ENCODE data around the gene JAG2.
A peak's percentile ranks its signal among the peaks of the same experiment; 100 is the strongest.

JAG2 gene

GRCh38 chr14:105181549-105182295 lies 13.1 kb upstream of the JAG2 start:
- DNase-seq, result no peak

GRCh38 chr14:105180592-105181548 lies 12.3 kb upstream of the JAG2 start, which contains the start of gene NUDT14:
NUDT14 (minus strand) TSS chr14:105181312; CDS start chr14:105181209, 103 bp downstream.
- DNase-seq, result peak; percentile 88 to 95

GRCh38 chr14:105179191-105179590 lies 10.6 kb upstream of the JAG2 start:
- DNase-seq, result no peak

DNA sequence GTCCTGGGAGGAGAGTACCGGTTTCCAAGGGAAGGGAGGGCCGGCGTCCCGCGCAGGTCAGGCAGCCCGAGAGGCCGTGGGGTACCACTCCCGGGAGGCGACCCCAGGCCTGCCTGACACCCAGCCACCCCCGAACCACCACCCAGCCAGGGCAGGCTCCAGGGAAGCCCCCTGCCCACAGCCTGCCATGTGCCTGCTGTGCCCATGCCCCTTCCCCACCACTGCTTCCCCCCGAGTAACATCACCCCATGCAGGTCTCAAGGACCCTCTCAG lies 10.2 kb upstream of the JAG2 start:
- DNase-seq, result no peak

DNA sequence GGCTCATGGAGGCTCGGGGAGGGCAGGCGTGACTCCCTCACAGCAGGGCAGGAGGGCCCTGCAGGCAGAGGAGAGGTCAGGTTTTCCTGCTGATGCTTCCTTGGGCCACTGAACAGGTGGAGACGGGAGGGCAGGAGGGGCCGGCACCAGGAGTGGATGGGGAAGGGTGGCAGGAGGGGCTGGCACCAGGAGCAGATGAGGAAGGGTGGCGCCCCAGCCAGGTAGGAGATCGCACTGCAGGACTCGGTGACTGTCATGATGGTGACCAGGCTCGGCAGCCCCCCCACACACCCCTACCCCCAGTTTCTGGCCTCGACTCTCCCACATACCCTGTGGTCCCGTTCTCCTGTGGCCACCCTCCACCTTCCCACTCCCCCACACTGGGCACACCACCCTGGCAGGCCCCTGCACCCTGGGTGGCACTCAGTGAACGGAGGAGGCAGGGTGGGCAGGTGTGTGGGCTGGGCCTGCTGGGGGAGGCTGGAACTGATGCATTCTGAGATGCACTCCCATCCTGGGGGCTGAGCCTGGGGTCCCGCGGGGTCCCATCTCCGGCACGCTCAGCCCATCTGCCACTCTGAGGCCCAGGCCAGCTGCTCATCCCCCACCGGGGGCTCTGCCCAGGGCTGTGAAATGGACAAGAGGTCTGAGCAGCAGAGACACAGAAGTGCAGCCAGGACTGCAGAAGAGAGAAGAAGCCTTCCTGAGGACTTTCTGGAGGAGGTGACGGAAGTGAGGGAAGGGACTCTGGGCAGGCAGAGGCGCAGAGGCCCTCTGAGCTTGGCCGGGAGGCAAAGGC lies 9.7 kb upstream of the JAG2 start:
- no peak for DNase-seq

- no peak for DNase-seq
Measured at GRCh38 chr14:105177082-105177481, 8.5 kb upstream of the JAG2 start.

GRCh38 chr14:105176513-105176912 lies 7.9 kb upstream of the JAG2 start:
- no peak for DNase-seq

- DNase-seq, result peak; percentile 39 to 62
Measured at GRCh38 chr14:105173901-105174894, 5.6 kb upstream of the JAG2 start.

DNA sequence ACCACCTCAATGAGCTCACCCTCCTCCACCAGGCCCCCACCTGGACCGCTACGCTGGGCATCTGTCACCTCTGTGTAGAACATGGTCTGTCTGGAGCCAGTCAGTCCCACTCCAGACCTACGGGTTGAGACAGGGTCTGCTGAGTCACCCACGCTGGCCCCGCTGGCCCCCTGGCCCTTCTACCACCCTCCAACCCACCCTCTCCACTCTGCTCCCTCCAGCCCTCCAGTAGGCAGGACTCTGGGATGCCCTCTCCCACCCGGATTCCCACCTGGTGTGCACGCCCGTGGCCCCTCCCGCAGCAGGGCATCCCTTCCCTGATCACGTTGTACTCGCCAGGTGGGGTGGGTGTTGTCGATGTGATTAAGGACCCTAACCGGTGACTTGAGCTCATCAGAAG lies 4.6 kb upstream of the JAG2 start:
- DNase-seq, result no peak

DNA sequence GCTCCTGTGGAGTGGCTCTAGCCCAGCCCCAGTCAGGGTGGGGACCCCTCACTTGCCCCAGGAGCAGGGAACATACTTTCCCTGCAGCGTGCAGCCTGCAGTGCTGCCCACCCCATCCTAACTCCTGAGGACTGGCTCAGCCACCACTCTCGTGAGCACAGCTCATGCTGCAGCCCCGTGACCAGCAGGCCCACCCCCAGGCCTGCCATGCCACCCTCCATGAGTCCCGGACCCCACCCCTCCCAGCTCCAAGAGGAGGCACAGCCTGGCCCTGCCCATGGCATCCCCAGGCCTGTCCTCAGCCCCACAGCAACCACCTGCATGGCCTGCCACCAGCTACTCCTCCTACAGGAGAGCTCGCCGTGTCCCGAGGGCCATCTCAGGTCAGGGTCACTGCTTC lies 3.9 kb upstream of the JAG2 start:
- DNase-seq, result no peak

- DNase-seq, result no peak
Measured at GRCh38 chr14:105171004-105171673, 2.6 kb upstream of the JAG2 start.

GRCh38 chr14:105169776-105170655 lies 1.4 kb upstream of the JAG2 start:
- no peak for DNase-seq

GRCh38 chr14:105168979-105169507 lies 467 bp upstream of the JAG2 start:
- peak in 1 of 2 donors; percentile 43 for DNase-seq

- DNase-seq, result no peak
Measured at GRCh38 chr14:105168093-105168420, 519 bp downstream of the JAG2 start.

- DNase-seq, result no peak
Measured at GRCh38 chr14:105167303-105168092, 1.1 kb downstream of the JAG2 start.

DNA sequence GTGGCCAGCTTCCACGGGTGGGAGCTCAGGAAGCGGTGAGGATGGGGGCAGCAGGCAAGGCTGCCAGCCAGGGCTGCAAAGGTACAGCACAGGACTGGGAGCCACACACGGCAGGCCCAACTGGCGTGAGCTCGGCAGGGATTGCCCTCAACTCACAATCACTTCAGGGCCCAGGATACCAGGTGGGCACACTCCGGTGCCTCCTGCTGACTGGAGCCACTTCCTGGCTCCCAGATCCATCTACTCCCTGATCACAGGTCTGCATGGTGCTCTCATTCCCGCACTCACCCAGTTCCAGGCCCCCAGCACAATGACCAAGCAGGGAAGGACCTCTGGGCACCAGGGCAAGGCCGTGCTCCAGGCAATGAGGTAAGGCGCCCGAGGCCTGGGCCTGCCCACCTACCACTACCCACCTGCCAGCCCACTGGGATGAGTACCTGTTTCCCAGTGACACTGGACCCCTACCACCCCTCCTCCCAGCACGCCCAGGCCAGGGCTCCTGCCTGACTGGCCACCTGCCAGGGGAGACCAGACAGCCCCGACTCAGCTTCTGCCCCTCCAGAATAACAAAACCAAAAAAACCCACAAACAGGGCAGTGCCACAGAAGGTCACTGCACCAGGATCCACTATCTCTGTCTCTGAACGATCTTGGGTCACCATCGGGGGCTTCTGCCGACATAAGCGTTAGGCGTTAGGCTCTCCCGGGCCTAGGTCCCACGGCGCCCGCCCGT lies 1.8 kb downstream of the JAG2 start:
- no peak for DNase-seq

DNA sequence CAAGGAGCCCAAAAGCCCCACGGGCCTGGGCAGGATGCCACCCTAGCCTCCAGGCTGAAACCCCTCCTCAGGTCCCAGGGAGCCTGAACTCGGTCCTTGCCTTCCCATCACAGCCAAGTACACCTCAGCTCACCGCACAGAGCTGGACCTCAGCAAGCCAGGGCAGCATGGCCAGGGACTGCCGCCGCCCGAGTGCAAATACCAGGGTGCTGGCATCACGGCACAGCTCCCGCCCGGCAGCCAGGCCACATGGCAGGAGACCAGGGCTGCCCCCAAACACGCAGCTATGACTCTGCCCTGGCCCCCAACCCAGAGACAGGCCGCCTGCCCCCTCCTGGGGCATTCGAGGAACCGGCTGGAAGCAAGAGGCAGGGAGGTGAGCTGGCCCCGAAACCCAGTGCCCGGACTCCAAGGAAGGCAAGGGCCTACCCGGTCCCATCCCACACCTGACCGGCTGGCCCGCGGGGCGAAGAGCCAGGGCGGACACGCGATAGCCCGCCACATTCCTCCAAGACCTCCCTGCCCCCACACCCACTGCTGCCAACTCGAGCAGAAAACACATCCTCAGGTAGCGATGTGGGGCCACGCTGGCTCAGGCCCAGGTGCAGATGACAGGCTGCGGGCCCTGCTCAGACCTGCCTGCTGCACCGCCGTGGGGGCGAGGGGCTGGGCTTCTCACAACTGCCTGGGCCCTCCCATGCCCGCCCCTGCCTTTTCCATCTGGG lies 2.7 kb downstream of the JAG2 start:
- no peak for DNase-seq

DNA sequence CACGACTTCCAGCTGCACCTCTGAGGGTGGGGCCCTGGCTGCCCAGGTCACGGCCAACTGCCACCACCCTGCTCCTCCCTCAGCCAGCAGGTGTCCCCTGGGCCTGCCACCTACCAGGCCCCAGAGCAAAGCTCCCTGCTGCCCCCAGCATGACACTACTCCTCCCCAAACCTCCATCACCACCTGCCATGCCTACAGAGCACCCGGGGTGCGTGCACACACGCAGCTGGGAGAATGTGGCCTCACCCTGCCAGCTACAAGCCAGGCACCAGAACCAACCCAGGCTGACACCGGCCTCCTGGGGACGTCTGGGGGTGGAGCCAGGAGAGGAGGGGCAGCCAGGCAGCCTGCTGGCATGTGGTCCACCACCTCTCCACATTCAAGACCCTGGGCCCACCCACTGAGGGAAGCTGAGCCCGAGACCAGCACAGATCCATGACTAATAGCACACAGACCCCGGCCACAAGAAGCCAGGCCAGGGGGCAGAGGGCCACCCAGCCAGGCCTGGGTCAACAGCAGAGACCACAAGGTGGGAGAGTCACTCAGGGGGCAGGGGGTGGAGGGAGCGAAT lies 3.4 kb downstream of the JAG2 start:
- no peak for DNase-seq
